HL-60 (cell line): Measurements from ENCODE around the gene TMEM106C.

Experiments
- GABPA ChIP-seq: IDR thresholded peaks from 2 replicates; pipeline ENCODE4 v1.6.1; 2012; ENCODE audit warnings: low read depth
- POLR2AphosphoS5 ChIP-seq: IDR thresholded peaks from 2 replicates; pipeline ENCODE4 v1.6.1; 2012; ENCODE audit warnings: low read depth
- SPI1 ChIP-seq: IDR thresholded peaks from 2 replicates; pipeline ENCODE4 v1.6.1; 2012; ENCODE audit warnings: low read depth, mild to moderate bottlenecking, borderline replicate concordance
- TF ChIP-seq, protein P1 (sequence below): IDR thresholded peaks from one replicate; pipeline ENCODE4 v1.5.1; 2011; ENCODE audit warnings: low read length, control low read depth, inconsistent platforms; ENCODE audit not compliant: insufficient read depth

DNA sequence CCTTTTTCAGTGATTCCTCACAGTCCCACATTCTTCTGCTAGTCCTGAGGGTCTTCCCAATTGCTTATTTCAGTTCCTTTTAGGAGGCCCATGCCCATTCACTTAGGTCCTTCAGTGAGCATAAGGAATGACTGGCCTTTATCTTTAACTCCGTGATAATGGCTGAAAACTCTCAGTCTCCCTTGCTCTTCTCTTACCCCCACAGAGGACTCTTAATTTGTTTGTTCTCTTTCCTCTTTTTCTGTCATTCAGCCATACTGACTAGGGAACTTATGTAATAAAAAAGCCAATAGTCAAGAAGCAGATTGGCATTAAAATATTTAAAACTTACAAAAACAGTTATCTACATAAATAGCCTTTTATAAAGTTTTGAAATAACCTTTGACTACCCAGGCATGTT lies 41.5 kb upstream of the TMEM106C start:
- TF ChIP-seq, protein P1, sequence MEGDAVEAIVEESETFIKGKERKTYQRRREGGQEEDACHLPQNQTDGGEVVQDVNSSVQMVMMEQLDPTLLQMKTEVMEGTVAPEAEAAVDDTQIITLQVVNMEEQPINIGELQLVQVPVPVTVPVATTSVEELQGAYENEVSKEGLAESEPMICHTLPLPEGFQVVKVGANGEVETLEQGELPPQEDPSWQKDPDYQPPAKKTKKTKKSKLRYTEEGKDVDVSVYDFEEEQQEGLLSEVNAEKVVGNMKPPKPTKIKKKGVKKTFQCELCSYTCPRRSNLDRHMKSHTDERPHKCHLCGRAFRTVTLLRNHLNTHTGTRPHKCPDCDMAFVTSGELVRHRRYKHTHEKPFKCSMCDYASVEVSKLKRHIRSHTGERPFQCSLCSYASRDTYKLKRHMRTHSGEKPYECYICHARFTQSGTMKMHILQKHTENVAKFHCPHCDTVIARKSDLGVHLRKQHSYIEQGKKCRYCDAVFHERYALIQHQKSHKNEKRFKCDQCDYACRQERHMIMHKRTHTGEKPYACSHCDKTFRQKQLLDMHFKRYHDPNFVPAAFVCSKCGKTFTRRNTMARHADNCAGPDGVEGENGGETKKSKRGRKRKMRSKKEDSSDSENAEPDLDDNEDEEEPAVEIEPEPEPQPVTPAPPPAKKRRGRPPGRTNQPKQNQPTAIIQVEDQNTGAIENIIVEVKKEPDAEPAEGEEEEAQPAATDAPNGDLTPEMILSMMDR, result no peak
- no peak for TF ChIP-seq POLR2AphosphoS5
- TF ChIP-seq GABPA, result no peak
- TF ChIP-seq SPI1, result no peak
